Measurements from ENCODE around the gene THBS2. TPM values are rescaled to one million over a fixed set of nuclear protein-coding genes. Genes with fewer than 3 reads are reported as not detected.

Gene THBS2
- total RNA-seq, 1 donor from 2014 or later, result 135 TPM

- H3K4me3 ChIP-seq (ENCODE audit: insufficient read depth, low read depth, low read length), result no peak overlapping the region
- H3K36me3 ChIP-seq (ENCODE audit: insufficient read depth, low read length), result no peaks in the 10 kb centered on the region
- peaks cover 46% of the 10 kb centered on the region for H3K4me1 ChIP-seq (ENCODE audit: insufficient read depth, low read length)
- H3K4me3 Mint-ChIP-seq (ENCODE audit: unreplicated experiment), result no peak overlapping the region
- H3K27me3 ChIP-seq (ENCODE audit: insufficient read depth, low read length), result no peaks in the 10 kb centered on the region
- no peaks in the 10 kb centered on the region for H3K9me3 ChIP-seq (ENCODE audit: insufficient read depth, low read depth, low read length)
- H2AFZ ChIP-seq (ENCODE audit: low read depth, low read length), result no peak overlapping the region
- DNase-seq (ENCODE audit: low read depth) (no peak), FAIRE-seq (no peak)
- H3K27me3 Mint-ChIP-seq (ENCODE audit: low read depth, unreplicated experiment), result no peaks in the 10 kb centered on the region
- H3K4me1 Mint-ChIP-seq (ENCODE audit: low read depth, unreplicated experiment), result peaks cover 33% of the 10 kb centered on the region
- no peaks in the 10 kb centered on the region for H3K79me2 ChIP-seq (ENCODE audit: insufficient read depth, low read length)
- peaks cover 10% of the 10 kb centered on the region for H3K36me3 Mint-ChIP-seq (ENCODE audit: low read depth, unreplicated experiment)
- H3K27ac ChIP-seq (ENCODE audit: low read depth, low read length), result peak overlapping the region; percentile 100
- TF ChIP-seq EZH2 (IDR thresholded peaks at IDR 0.05; ENCODE audit: insufficient read depth, low read length), result no peak
- H3K4me2 ChIP-seq (ENCODE audit: low read length), result no peak overlapping the region
- peaks cover 1% of the 10 kb centered on the region for H3K9me3 Mint-ChIP-seq (ENCODE audit: unreplicated experiment)
- H4K20me1 ChIP-seq (ENCODE audit: insufficient read depth, low read length), result no peaks in the 10 kb centered on the region
- H3K9ac ChIP-seq (ENCODE audit: low read length), result no peak overlapping the region
- H3K27ac Mint-ChIP-seq (ENCODE audit: unreplicated experiment), result peak overlapping the region; percentile 95
Observed at GRCh38 chr6:169169375-169169774, 84.3 kb downstream of the THBS2 start.

GRCh38 chr6:169168706-169169105 lies 84.9 kb downstream of the THBS2 start:
- no peaks in the 10 kb centered on the region for H3K9me3 ChIP-seq (ENCODE audit: insufficient read depth, low read depth, low read length)
- TF ChIP-seq EZH2 (IDR thresholded peaks at IDR 0.05; ENCODE audit: insufficient read depth, low read length) (no peak), CTCF (IDR thresholded peaks at IDR 0.05; ENCODE audit: insufficient read depth, low read depth, low read length) (no peak)
- H3K4me2 ChIP-seq (ENCODE audit: low read length), result no peak overlapping the region
- H4K20me1 ChIP-seq (ENCODE audit: insufficient read depth, low read length), result no peaks in the 10 kb centered on the region
- Mint-ChIP-seq H3K4me3 (ENCODE audit: unreplicated experiment) (no peak overlapping the region), H3K9me3 (ENCODE audit: unreplicated experiment) (peaks cover 1% of the 10 kb centered on the region), H3K36me3 (ENCODE audit: low read depth, unreplicated experiment) (peaks cover 10% of the 10 kb centered on the region), H3K27ac (ENCODE audit: unreplicated experiment) (peak overlapping the region; percentile 95), H3K4me1 (ENCODE audit: low read depth, unreplicated experiment) (peaks cover 33% of the 10 kb centered on the region), H3K27me3 (ENCODE audit: low read depth, unreplicated experiment) (no peaks in the 10 kb centered on the region)
- no peaks in the 10 kb centered on the region for H3K79me2 ChIP-seq (ENCODE audit: insufficient read depth, low read length)
- no peaks in the 10 kb centered on the region for H3K27me3 ChIP-seq (ENCODE audit: insufficient read depth, low read length)
- H3K27ac ChIP-seq (ENCODE audit: low read depth, low read length), result peak overlapping the region; percentile 100
- no peak overlapping the region for H2AFZ ChIP-seq (ENCODE audit: low read depth, low read length)
- DNase-seq (ENCODE audit: low read depth), result no peak
- peaks cover 46% of the 10 kb centered on the region for H3K4me1 ChIP-seq (ENCODE audit: insufficient read depth, low read length)
- H3K9ac ChIP-seq (ENCODE audit: low read length), result peak overlapping the region; percentile 89
- H3K4me3 ChIP-seq (ENCODE audit: insufficient read depth, low read depth, low read length), result no peak overlapping the region
- H3K36me3 ChIP-seq (ENCODE audit: insufficient read depth, low read length), result no peaks in the 10 kb centered on the region
- no peak for FAIRE-seq

GRCh38 chr6:169168302-169168630 lies 85.4 kb downstream of the THBS2 start:
- DNase-seq (ENCODE audit: low read depth) (no peak), FAIRE-seq (no peak)
- peaks cover 36% of the 10 kb centered on the region for H3K4me1 Mint-ChIP-seq (ENCODE audit: low read depth, unreplicated experiment)
- peak overlapping the region; percentile 52 for H3K4me3 Mint-ChIP-seq (ENCODE audit: unreplicated experiment)
- H3K4me2 ChIP-seq (ENCODE audit: low read length), result peak overlapping the region; percentile 26
- H3K9ac ChIP-seq (ENCODE audit: low read length), result peak overlapping the region; percentile 89
- H3K27me3 ChIP-seq (ENCODE audit: insufficient read depth, low read length), result no peaks in the 10 kb centered on the region
- H3K4me3 ChIP-seq (ENCODE audit: insufficient read depth, low read depth, low read length), result no peak overlapping the region
- no peaks in the 10 kb centered on the region for H3K9me3 Mint-ChIP-seq (ENCODE audit: unreplicated experiment)
- peaks cover 46% of the 10 kb centered on the region for H3K4me1 ChIP-seq (ENCODE audit: insufficient read depth, low read length)
- H3K36me3 ChIP-seq (ENCODE audit: insufficient read depth, low read length), result no peaks in the 10 kb centered on the region
- H3K27ac Mint-ChIP-seq (ENCODE audit: unreplicated experiment), result peak overlapping the region; percentile 95
- H3K27me3 Mint-ChIP-seq (ENCODE audit: low read depth, unreplicated experiment), result no peaks in the 10 kb centered on the region
- TF ChIP-seq EZH2 (IDR thresholded peaks at IDR 0.05; ENCODE audit: insufficient read depth, low read length) (no peak), CTCF (IDR thresholded peaks at IDR 0.05; ENCODE audit: insufficient read depth, low read depth, low read length) (no peak)
- no peak overlapping the region for H2AFZ ChIP-seq (ENCODE audit: low read depth, low read length)
- H3K9me3 ChIP-seq (ENCODE audit: insufficient read depth, low read depth, low read length), result no peaks in the 10 kb centered on the region
- peak overlapping the region; percentile 100 for H3K27ac ChIP-seq (ENCODE audit: low read depth, low read length)
- no peaks in the 10 kb centered on the region for H3K79me2 ChIP-seq (ENCODE audit: insufficient read depth, low read length)
- no peaks in the 10 kb centered on the region for H4K20me1 ChIP-seq (ENCODE audit: insufficient read depth, low read length)
- peaks cover 8% of the 10 kb centered on the region for H3K36me3 Mint-ChIP-seq (ENCODE audit: low read depth, unreplicated experiment)
